NCI-H2196 (cell line): ENCODE measurements around the gene DNAH17.

Experiments used
- DNase-seq: peaks from one replicate; lab custom pipeline; 2025; ENCODE audit not compliant: unreplicated experiment; lab: John Stamatoyannopoulos, UW

The DNAH17 gene

DNA sequence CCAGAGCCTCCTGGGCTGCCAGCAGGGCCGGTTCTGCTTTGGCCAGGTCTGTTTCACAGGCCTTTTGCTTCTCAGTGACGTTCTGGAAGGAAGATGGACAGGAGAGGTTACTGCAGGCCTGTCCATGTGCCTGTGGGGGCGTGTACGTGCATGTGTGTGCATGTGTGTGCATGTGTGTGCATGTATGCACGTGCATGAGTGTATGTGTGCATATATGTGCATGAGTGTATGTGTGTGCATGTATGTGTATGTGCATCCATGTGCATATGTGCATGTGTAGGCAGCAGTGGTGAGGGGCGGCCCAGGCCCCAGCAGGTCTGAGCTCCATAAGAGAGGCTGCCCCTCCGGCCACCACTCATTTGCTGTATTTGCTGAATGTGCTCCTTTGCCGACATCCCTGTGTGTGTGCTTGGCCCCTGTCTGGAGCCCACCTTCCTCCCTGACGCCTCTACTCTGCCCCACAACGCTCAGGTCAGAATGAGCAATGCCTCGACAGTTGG is 117.0 kb downstream of the DNAH17 start:
- no peak for DNase-seq

DNA sequence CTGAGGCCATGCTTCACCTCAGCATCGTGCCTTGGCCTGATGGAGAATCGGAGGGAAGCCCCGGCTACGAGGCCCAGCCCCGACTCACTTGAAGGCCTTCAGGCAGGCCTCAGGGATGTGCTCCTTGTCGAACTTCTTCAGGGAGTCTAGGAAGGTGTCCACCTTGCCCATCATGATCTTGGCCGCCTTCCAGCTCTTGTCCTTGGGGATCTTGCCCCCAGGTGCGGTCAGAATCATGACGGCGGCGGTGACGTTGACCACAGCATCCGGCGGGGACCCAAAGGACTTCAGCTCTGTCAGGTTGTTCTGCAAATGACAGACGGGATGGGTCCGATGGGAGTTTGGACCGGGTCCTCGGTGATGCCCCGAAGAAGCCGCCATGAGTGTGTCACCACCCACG is 117.5 kb downstream of the DNAH17 start:
- DNase-seq, result no peak

DNA sequence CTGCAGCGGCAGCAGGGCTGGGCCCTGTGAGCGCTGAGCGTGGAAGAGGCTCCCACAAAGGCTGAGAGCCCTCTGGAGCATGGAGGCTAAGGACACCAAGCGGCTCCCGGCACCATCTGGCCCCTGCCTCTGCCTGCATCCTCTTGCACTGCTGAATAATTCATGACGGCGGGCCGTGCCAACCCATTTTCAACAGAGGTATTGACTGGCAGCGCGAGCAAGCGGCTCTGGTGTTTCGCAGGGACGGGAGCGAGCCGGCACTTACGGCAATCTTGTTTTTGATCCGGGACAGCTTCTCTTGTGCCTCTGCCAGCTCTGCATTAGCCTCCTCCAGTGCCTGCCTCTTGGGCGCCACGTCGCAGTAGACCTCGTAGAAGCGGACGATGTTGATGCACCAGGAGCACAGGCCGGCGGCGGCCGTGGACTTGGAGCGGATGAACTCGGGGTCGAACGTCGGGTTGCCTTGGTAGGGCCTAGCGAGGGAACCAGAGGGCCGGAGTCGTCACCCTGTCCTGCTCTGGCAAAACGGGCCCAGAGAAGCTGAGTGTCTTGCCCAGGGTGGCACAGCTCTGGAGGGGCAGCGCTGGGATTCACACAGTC is 118.4 kb downstream of the DNAH17 start:
- no peak for DNase-seq

DNA sequence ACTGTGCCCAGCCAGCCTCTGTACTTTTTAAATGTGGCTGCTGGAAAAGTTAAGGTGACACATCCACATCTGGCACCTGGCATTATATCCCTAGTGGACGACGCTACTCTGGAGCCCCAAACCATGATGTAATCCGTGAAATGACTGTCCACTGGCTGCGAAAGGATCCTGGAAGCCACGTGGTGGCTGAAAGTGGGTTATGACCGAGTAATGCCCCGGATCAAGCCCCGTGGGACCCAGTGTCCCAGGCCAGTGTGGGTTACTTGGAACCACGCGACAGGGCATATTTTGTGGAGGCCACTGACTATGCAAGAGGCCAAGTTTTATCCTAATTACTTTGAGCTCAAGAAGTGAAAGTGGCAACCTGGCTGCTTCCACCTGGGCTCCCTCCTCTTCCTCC is 119.1 kb downstream of the DNAH17 start:
- DNase-seq, result no peak

DNA sequence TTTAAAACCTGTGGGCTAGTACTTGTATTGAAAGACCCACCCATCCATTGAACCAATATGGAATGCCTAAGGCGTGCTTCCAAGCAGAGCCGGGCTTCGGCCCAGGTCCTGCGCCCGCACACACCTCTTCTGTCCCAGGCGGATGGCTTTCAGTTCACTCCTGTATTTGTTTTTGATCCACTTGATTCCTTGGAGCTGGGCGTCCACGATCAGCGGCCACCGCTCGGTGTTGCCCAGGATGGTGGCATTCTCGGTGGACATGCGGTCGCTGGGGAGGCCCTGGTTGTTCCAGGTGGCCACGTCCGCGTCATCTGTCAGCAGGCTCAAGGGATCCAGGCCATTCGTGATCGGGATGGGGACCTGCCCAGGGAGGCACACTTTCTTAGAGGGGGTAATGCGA is 122.8 kb downstream of the DNAH17 start:
- no peak for DNase-seq

DNA sequence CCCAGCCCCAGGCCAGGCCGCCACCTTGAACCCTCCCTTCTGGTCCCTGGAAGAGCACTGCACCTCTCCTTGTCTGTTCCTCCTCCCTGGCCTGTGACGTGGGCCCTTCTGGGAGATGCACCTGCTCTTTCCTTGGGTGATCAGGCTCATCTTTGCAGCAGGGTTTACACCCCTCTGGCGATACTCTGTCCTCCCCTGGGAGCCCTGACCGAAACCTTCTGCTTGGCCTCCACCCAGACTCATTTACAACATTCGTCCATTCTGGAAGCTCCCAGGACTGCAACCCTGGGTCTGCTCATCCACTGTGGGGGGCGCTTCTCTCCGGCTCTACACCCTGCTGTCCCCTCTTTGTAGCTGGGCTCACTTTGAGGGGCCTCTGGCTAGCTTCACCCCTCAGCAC is 125.4 kb downstream of the DNAH17 start:
- DNase-seq, result no peak

DNA sequence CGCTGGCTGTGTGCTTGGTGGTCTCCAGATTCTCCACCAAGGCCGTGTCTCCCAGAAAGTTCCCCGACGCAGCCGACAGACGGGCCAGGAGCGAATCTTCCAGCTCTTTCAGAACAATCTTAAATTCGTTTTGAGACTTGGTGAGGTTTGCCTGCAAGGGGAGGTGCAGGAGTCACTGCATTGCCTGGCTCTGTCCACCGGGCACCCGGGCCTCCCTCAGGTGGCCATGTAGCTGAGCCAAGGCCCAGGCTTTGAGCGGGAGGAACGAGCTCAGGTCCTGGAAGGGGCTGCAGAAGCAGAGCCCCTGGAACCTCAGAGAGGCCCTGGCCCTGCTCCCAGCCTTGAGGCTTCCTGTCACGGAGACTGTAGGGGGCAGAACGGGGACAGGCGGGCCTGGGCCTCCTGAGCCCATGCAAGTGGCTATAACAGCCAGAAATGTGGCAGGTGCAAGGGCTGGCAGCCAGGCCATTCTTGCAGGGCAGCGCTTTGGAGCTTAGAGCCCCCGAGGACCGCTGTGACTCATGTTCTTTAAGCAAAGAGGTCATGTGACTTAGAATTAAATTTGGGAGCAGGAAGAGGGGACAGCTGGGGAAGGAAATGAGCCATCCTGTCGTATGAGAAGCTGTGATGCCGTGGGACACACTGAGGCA is 126.4 kb downstream of the DNAH17 start:
- no peak for DNase-seq

DNA sequence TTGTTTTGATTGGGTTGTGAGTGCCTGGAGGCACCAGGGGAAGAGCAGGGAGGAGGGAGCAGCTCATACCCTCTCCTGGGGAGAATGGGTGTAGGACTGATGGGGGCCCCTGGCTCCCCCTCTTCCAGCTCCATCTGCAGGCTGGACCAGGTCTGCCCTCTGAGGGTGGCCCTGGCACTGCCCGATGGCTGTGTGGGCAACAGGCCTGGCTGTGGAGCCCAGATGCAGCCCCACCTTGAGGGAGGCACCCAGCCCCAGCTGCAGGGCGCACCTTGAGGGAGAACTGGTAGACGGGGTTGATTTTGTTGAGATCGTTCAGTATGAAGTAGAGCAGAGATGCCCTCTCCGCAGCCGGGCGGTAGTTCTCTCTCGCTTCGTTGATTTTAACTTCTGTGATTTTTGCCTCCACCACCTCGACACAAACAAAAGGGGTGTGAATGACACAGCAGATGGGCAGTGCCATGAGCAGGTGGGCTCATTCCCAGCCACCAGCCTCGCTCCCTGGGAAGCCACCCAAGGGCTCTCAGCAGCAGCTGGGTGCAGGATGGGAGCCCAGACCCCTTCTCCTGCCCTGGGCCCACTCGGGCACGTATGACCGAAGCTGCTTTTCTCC is 127.1 kb downstream of the DNAH17 start:
- no peak for DNase-seq

DNA sequence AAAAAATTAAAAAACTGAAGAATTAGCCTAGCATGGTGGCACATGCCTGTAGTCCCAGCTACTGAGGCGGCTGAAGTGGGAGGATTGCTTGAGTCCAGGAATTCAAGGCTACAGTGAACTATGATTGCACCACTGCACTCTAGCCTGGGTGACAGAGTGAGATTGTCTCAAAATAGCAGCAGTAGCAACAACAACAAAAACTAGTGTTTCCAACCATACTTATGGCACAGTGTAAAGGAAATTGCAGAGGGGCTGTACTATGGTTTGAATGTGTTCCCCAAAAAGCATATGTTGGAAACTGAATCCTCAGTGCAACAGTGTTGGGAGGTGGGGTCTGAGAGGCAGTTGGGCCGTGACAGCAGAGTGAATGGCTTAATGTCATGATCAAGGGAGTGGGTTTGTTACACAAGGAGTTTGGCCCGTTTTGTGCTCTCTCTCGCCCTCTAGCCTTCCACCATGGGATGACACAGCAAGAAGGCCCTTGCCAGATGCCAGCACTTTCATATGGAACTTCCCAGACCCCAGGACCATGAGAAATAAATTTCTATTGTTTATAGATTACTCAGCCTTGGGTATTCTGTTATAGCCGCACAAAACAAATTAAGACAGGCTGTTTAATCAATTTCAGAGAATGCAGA is 128.7 kb downstream of the DNAH17 start:
- DNase-seq, result no peak

DNA sequence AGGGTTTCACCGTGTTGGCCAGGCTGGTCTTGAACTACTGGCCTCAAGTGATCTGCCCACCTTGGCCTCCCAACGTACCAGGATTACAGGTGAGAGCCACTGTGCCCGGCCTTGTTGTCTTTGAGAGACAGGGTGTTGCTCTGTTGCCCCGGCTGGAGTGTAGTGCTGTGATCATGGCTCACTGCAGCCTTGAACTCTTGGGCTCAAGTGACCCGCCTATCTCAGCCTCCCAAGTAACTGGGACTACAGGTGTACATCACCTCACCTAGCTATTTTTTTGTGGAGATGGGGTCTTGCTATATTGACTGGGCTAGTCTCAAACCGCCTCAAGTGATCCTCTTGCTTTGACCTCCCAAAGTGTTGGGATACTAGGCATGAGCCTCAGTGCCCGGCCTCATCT is 130.4 kb downstream of the DNAH17 start:
- no peak for DNase-seq

DNA sequence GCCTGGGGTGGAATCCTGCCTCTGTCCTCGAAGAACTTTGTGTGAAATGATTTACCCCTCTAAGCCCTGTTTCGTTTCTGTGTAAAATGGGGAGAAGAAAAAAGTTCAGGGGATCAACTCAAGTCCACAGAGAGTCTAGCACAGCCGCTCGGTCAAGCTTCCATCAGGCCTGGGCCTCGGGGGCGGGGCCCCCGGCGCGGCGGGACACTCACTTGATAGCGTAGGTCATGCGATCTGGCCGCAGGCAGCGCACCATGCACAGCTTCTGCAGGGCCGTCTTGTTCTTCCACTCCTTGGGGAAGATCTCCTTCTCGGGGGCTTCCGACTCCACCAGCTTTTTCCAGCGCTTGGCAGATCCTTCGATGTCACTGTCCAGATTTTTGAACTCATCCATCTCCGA is 132.8 kb downstream of the DNAH17 start:
- DNase-seq, result no peak

DNA sequence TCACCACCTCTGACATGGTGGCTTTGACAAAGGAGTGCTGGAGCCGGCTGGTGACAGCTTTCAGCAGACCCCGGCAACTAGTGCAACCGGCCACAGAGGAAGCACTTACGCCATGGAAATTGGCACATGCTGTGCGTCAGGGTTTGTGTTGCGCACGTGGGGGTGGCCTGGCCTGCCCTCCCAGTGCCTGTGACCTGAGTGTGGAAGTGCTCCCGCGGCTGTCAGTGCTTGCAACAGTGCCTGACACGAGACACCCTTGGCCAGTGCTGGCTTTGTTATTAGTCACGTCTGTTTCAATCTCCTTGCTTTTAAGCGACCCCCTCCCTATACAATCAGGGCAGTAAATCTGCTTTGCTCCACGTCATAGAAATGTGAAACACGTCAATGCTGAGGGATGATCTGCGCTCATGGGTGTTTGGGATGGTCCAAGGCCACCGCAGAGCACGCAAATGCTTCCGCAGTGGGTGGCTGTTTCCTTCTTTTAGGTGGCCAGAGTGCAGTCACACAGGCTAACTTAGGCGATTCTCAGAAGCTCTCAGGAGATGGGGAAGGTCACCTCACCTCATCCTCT is 134.5 kb downstream of the DNAH17 start:
- DNase-seq, result no peak

DNA sequence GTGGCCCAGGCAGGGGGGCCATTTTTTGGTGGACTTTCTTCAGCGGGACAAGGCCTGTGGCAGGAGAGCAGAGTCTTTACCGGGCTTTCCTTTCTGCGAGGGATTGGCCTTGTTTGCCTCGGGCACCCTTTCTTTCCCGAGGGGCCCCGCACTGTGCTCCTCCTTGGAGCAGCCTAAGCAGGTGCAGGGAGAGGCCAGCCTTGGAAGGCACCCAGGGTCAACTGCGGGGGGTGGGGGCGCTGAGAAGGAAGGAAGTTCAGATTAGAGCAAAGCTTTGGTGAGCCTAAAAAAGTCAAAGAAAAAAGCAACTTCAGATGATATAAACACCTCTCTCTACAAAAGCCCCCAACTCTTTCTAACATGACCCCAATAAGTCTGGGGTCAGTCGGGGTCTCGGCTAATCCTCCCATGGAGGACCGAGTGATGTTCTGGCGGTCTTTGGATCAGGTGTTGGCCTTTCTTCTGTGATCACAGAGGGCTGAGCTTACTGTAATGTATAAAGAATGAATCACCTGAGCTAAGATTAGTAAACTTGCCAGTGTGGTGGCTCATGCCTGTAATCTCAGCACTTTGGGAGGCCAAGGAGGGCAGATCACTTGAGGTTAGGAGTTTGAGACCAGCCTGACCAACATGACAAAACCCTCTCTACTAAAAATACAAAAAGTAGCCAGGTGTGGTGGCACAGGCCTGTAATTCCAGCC is 135.8 kb downstream of the DNAH17 start:
- no peak for DNase-seq

DNA sequence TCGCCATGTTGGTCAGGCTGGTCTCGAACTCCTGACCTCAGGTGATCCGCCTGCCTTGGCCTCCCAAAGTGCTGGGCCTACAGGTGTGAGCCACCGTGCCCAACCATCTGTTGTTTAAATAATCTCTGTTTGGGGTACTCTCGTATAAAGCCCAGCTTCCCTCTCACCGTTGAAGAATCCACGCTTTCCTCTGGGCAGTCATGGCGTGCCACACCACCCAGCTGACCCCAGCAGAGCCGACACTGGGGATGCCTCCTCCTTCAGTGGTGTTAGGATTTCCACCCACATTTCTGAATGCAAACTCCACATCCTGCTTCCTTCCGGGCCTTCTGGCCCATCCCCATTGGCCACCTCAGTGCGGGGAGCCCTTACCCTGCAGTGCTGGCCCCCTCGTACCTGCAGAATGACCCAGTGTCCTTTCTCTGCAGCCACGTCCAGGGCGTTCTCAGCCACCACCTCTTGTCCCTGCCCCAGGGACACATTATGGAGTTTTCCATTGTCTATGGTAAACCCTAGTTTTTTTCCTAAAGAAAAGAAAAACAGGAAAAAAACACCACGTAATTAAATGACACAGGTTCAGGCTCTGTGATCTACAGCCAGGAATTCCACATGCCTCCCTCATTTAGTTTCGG is 138.4 kb downstream of the DNAH17 start:
- no peak for DNase-seq

DNA sequence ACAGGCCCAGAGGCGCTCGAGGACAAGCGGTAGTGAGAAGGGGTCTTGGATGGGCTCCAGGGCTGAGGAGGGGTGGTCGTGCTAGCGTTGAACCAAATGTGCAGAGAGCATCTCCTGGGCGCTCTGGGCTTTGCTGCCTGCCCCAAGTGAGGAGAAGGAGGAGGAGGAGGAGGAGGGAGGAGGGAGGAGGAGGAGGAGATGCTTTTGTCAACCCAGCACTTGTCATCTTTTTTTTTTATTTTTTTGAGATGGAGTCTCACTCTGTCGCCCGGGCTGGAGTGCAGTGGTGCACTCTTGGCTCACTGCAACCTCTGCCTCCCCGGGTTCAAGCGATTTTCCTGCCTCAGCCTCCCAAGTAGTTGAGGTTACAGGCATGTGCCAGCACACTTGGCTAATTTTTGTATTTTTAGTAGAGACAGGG is 138.9 kb downstream of the DNAH17 start:
- no peak for DNase-seq

DNA sequence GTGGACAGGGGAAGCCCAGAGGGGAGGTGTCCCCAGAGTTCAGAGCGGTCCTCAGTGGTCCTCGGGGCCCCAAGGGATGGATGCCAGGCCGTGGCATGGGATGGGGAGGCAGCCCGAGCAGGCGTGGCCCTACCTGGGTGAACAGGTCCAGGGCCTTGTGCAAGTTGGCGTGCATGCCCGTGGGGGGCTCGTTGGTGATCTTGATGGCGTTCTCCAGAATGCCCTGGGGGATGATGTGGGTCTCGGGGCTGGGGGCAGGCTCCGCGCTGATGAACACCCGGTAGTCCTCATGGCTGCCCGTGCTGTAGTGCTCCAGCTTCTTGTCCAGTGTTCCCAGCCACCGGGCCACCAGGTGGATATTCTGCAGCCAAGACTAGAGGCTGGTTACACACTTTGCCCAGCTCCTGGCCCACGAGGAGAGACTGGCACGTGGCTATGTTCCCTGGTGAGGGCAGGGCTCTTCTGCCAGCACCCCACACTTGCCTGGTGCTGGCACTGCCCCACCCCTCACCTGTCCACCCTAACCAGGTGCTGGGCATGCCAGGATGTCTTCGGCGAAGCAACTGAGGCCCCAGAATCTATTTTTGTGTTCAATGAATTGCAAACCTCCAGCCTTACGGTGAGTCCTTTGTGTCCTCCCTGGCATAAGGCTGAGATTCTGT is 139.6 kb downstream of the DNAH17 start:
- no peak for DNase-seq

DNA sequence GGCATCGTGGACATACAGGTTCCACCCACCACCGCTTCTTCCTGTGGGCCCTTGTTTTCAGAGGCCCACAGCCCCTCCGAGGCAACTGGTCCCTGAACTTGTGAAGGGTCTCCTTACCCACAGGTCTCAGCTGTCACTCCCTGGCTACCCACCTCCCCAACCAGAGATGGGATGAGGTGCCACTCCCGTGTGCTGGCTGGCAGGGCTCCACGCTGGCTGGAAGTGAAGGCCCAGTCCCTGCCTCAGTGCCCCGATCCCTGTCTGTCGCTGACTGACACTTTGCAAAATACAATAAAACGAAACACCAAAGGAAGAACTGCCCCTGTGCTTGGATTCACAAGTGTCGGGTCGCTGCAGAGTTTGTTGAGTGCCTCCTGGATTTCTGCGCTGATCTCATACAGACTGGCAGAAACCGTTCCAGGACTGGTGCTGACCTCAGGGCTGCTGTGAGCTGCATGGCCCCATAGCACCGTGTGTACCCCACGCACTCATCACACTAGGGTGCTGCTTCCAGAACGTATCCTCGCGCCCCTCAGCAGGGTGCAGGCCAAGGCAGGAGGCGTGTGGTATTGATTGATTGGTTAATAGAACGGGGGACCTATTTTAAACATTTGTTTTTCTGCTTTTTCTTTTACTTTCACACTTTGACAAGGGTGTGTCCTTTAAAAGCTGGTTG is 141.7 kb downstream of the DNAH17 start:
- no peak for DNase-seq

DNA sequence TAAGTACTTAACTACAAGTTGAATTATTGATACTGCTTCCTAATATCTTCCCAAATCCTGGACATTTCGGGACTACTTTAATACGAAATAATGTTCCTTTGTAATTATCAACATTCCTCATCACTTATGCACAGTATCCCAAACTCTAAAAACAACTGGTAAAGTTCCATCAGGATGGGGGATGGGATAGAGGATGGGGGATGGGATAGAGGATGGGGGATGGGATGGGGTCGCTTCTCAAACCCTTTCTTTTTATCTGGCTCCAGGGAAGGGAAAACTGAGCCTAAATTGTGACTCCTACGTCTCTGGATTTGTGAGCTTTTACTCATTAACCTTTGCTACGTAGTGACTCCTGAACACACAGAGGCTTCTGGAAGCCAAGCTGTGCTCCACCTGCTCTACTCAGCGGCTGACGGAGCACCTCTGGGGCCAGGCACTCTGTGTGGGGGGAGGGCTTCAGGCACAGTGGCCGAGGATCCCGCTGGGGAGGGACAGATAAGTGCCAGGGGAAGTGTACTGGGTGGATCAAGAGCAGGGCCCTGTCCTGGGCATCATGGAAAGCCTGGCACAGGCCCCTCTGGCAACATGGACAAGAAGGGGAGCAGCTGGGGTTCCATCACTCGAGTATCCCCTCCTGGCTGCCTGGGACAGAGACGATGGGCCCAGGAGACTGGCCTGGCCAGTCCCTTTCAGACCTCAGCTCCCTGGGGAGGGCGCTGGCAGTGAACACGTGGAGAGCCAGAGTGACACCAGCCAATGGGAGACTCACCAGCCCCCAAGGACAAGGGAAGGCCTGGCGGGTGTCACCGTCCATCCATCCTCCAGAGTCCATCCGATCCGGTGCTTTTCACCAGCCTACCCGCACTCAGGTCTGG is 142.5 kb downstream of the DNAH17 start:
- no peak for DNase-seq
